ENCODE results near the gene CBS. TPM values are rescaled to one million over a fixed set of nuclear protein-coding genes. Genes with fewer than 3 reads are reported as not detected.
"Not testable (repeated sequence)": the region's sequence is repeated elsewhere in the genome, so short reads cannot be mapped to it uniquely, and the experiment has no call there.

The CBS gene
- polyA plus RNA-seq, 1 donor (not counting 4 experiments of a cell fraction or from before 2014, with no cell fraction given) = 6.9 TPM

DNA sequence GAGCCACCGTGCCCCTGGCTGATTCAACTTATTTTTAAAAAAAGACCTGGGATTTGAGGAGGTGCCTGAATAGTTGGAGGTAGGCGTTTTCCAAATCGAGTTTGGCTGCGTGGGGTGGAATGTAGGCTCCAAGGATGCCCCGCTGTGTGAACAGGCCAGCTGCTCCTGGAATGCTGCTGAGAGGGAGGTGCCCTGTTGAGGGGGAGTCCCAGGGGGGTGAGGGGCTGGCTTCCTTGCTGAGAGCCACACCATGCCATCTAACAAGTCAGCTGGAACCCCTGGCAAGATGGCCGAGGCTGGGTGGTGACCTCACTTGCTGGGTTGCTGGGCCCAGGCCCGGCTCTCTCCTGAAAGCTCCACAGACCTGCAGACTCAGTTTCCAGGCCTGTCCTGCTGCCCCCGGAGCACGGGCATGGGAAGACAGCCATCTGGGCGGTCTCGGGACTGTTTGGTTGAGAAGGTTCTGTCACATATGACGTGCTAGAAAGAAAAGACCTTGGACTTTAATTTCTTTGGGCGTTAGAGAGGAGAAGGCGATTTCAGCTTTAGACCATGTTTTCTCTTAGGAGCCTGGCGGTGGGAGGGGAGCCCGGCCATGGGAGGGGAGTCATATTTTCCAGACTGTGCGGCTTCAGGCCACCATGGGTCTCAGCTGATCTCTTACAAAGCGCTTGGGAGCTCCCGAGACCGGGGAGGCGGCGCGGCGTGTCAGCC, 7.1 kb upstream of the CBS start:
- H4K20me1 ChIP-seq (ENCODE audit: control insufficient read depth, extremely low read depth, insufficient read depth, low read length); H3K79me2 ChIP-seq (ENCODE audit: control insufficient read depth, insufficient read depth, low read length); DNase-seq (ENCODE audit: low read depth, low spot score); H3K27me3 ChIP-seq (ENCODE audit: control insufficient read depth, extremely low read depth, insufficient read depth, low read length); H3K36me3 ChIP-seq (ENCODE audit: control insufficient read depth in 2 of 2, extremely low read depth in 1 of 2, insufficient read depth in 2 of 2, low read length in 2 of 2); H3K9me3 ChIP-seq (ENCODE audit: control insufficient read depth, low read depth, low read length); H3K4me1 ChIP-seq (ENCODE audit: control insufficient read depth, extremely low read depth, insufficient read depth, low read length); H3K27ac ChIP-seq (ENCODE audit: control insufficient read depth, insufficient read depth, low read length); H3K9ac ChIP-seq (ENCODE audit: control insufficient read depth, extremely low read depth, insufficient read depth, low read length); H3K4me3 ChIP-seq (ENCODE audit: control insufficient read depth in 2 of 3, extremely low read depth in 1 of 3, insufficient read depth in 2 of 3, low read depth in 1 of 3, low read length in 3 of 3); dilution Hi-C loops (cut with MboI; ENCODE audit: extremely low pct_ligation_motif_present, low sequenced_read_pairs); H2AFZ ChIP-seq (ENCODE audit: control insufficient read depth, low read length); FAIRE-seq; H3K9me1 ChIP-seq (ENCODE audit: control insufficient read depth, extremely low read depth, insufficient read depth, low read length); H3K4me2 ChIP-seq (ENCODE audit: control insufficient read depth, extremely low read depth, insufficient read depth, low read depth, low read length): not testable (repeated sequence)

- H3K4me2 ChIP-seq (ENCODE audit: control insufficient read depth, extremely low read depth, insufficient read depth, low read depth, low read length); H2AFZ ChIP-seq (ENCODE audit: control insufficient read depth, low read length); H3K4me3 ChIP-seq (ENCODE audit: control insufficient read depth in 2 of 3, extremely low read depth in 1 of 3, insufficient read depth in 2 of 3, low read depth in 1 of 3, low read length in 3 of 3); H3K9me3 ChIP-seq (ENCODE audit: control insufficient read depth, low read depth, low read length); H3K27ac ChIP-seq (ENCODE audit: control insufficient read depth, insufficient read depth, low read length); H3K9me1 ChIP-seq (ENCODE audit: control insufficient read depth, extremely low read depth, insufficient read depth, low read length); H3K79me2 ChIP-seq (ENCODE audit: control insufficient read depth, insufficient read depth, low read length); dilution Hi-C loops (cut with MboI; ENCODE audit: extremely low pct_ligation_motif_present, low sequenced_read_pairs); FAIRE-seq; H3K4me1 ChIP-seq (ENCODE audit: control insufficient read depth, extremely low read depth, insufficient read depth, low read length); H3K27me3 ChIP-seq (ENCODE audit: control insufficient read depth, extremely low read depth, insufficient read depth, low read length); H3K9ac ChIP-seq (ENCODE audit: control insufficient read depth, extremely low read depth, insufficient read depth, low read length); H4K20me1 ChIP-seq (ENCODE audit: control insufficient read depth, extremely low read depth, insufficient read depth, low read length); H3K36me3 ChIP-seq (ENCODE audit: control insufficient read depth in 2 of 2, extremely low read depth in 1 of 2, insufficient read depth in 2 of 2, low read length in 2 of 2); DNase-seq (ENCODE audit: low read depth, low spot score): not testable (repeated sequence)
Measured at GRCh38 chr21:43076643-43077042, 1.0 kb upstream of the CBS start.

- H3K9ac ChIP-seq (ENCODE audit: control insufficient read depth, extremely low read depth, insufficient read depth, low read length); H3K27ac ChIP-seq (ENCODE audit: control insufficient read depth, insufficient read depth, low read length); H3K4me3 ChIP-seq (ENCODE audit: control insufficient read depth in 2 of 3, extremely low read depth in 1 of 3, insufficient read depth in 2 of 3, low read depth in 1 of 3, low read length in 3 of 3); H3K9me3 ChIP-seq (ENCODE audit: control insufficient read depth, low read depth, low read length); H2AFZ ChIP-seq (ENCODE audit: control insufficient read depth, low read length); dilution Hi-C loops (cut with MboI; ENCODE audit: extremely low pct_ligation_motif_present, low sequenced_read_pairs); DNase-seq (ENCODE audit: low read depth, low spot score); H3K4me1 ChIP-seq (ENCODE audit: control insufficient read depth, extremely low read depth, insufficient read depth, low read length); FAIRE-seq; H3K27me3 ChIP-seq (ENCODE audit: control insufficient read depth, extremely low read depth, insufficient read depth, low read length); H4K20me1 ChIP-seq (ENCODE audit: control insufficient read depth, extremely low read depth, insufficient read depth, low read length); H3K36me3 ChIP-seq (ENCODE audit: control insufficient read depth in 2 of 2, extremely low read depth in 1 of 2, insufficient read depth in 2 of 2, low read length in 2 of 2); H3K4me2 ChIP-seq (ENCODE audit: control insufficient read depth, extremely low read depth, insufficient read depth, low read depth, low read length); H3K9me1 ChIP-seq (ENCODE audit: control insufficient read depth, extremely low read depth, insufficient read depth, low read length); H3K79me2 ChIP-seq (ENCODE audit: control insufficient read depth, insufficient read depth, low read length): not testable (repeated sequence)
Measured at GRCh38 chr21:43076023-43076637, 495 bp upstream of the CBS start.

DNA sequence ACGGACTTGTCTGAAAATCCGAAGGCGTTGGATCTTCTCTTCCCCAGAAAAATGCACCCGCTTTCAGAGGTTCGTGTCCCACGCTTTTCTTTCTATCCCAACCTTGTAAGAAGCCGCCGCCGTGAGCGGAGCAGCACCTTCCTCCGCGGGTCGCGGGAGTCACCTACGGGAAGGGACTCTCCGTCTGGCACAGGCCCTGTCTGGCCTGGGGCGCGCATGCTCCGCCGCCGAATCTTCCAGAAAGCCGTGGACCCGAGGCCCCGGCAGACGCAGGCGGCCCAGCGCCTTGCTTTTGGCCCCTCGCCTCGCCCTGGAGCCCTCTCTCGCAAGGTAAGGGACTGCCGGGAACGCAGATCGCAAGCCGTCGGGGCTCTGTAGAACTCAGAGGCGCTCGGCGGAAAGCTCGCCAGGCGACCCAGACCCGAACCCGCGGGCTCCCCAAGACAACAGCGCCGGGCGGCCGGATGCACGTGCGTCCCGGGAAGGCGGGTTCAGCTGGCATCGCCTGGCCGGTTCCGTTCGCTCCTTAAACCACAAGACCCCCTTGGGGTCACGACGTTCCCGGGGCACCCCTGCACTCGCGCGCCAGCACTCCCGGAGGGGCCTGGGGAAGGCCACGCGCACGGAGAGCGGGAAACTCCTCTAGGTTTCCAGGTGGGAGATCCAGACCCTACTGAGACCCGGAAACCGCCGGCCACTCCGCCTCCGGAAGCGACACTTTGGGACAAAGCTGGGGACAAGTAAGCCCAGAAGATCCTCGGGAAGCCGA, 1.1 kb downstream of the CBS start:
- FAIRE-seq; dilution Hi-C loops (cut with MboI; ENCODE audit: extremely low pct_ligation_motif_present, low sequenced_read_pairs): not testable (repeated sequence)

More for the DNA sequence above, 1.1 kb downstream of the CBS start:
- H3K9me1 ChIP-seq (ENCODE audit: control insufficient read depth, extremely low read depth, insufficient read depth, low read length); H3K36me3 ChIP-seq (ENCODE audit: control insufficient read depth in 2 of 2, extremely low read depth in 1 of 2, insufficient read depth in 2 of 2, low read length in 2 of 2); H3K9ac ChIP-seq (ENCODE audit: control insufficient read depth, extremely low read depth, insufficient read depth, low read length); H2AFZ ChIP-seq (ENCODE audit: control insufficient read depth, low read length); H3K27me3 ChIP-seq (ENCODE audit: control insufficient read depth, extremely low read depth, insufficient read depth, low read length); H3K9me3 ChIP-seq (ENCODE audit: control insufficient read depth, low read depth, low read length); H3K4me1 ChIP-seq (ENCODE audit: control insufficient read depth, extremely low read depth, insufficient read depth, low read length); H3K4me2 ChIP-seq (ENCODE audit: control insufficient read depth, extremely low read depth, insufficient read depth, low read depth, low read length); H3K4me3 ChIP-seq (ENCODE audit: control insufficient read depth in 2 of 3, extremely low read depth in 1 of 3, insufficient read depth in 2 of 3, low read depth in 1 of 3, low read length in 3 of 3); DNase-seq (ENCODE audit: low read depth, low spot score); H3K79me2 ChIP-seq (ENCODE audit: control insufficient read depth, insufficient read depth, low read length); H3K27ac ChIP-seq (ENCODE audit: control insufficient read depth, insufficient read depth, low read length); H4K20me1 ChIP-seq (ENCODE audit: control insufficient read depth, extremely low read depth, insufficient read depth, low read length): not testable (repeated sequence)

All from keratinocyte (primary cell).